Measurements from ENCODE around the gene ITFG1. TPM values are rescaled to one million over a fixed set of nuclear protein-coding genes. Genes with fewer than 3 reads are reported as not detected.

Gene ITFG1
- total RNA-seq, 4 donors from 2014 or later, result 36.3 to 67.6 (median 56.1) TPM

- Histone ChIP-seq H3K27me3 (no peaks in the 10 kb centered on the region), H3K36me3 (peaks cover 0 to 5% (median 0%) of the 10 kb centered on the region in 3 donors), H3K4me1 (no peaks in the 10 kb centered on the region), H3K27ac (no peak overlapping the region), H3K9me3 (no peaks in the 10 kb centered on the region), H3K4me3 (no peak overlapping the region)
- TF ChIP-seq CTCF (IDR thresholded peaks at IDR 0.05) (no peak), POLR2A (IDR thresholded peaks at IDR 0.05) (no peak)
- no peak for DNase-seq
These were observed 44.0 kb downstream of the ITFG1 start for GRCh38 chr16:47416869-47417268.

GRCh38 chr16:47413041-47413440 is 47.8 kb downstream of the ITFG1 start:
- Histone ChIP-seq H3K9me3 (no peaks in the 10 kb centered on the region), H3K27ac (no peak overlapping the region), H3K4me3 (no peak overlapping the region), H3K27me3 (no peaks in the 10 kb centered on the region), H3K36me3 (no peaks in the 10 kb centered on the region), H3K4me1 (no peaks in the 10 kb centered on the region)
- no peak for DNase-seq
- no peak for TF ChIP-seq POLR2A (IDR thresholded peaks at IDR 0.05)
- no peak for TF ChIP-seq CTCF (IDR thresholded peaks at IDR 0.05)

GRCh38 chr16:47408491-47408890 is 52.4 kb downstream of the ITFG1 start:
- no peak for TF ChIP-seq POLR2A (IDR thresholded peaks at IDR 0.05)
- no peak for TF ChIP-seq CTCF (IDR thresholded peaks at IDR 0.05)
- no peaks in the 10 kb centered on the region for H3K36me3 ChIP-seq
- no peak overlapping the region for H3K4me3 ChIP-seq
- no peak for DNase-seq
- no peak overlapping the region for H3K27ac ChIP-seq
- H3K4me1 ChIP-seq, result no peaks in the 10 kb centered on the region
- H3K27me3 ChIP-seq, result no peaks in the 10 kb centered on the region
- H3K9me3 ChIP-seq, result no peaks in the 10 kb centered on the region

GRCh38 chr16:47395733-47396498 is 64.9 kb downstream of the ITFG1 start:
- Histone ChIP-seq H3K36me3 (peaks cover 0 to 11% (median 0%) of the 10 kb centered on the region in 3 donors), H3K4me3 (no peak overlapping the region), H3K9me3 (no peaks in the 10 kb centered on the region), H3K27ac (no peak overlapping the region), H3K27me3 (no peaks in the 10 kb centered on the region), H3K4me1 (no peaks in the 10 kb centered on the region)
- DNase-seq, result no peak
- TF ChIP-seq POLR2A (IDR thresholded peaks at IDR 0.05), result no peak
- TF ChIP-seq CTCF (IDR thresholded peaks at IDR 0.05), result no peak

GRCh38 chr16:47392081-47392480 is 68.8 kb downstream of the ITFG1 start:
- TF ChIP-seq CTCF (IDR thresholded peaks at IDR 0.05), result no peak
- no peak for DNase-seq
- Histone ChIP-seq H3K36me3 (peaks cover 0 to 8% (median 0%) of the 10 kb centered on the region in 3 donors), H3K27ac (no peak overlapping the region), H3K9me3 (no peaks in the 10 kb centered on the region), H3K4me3 (no peak overlapping the region), H3K4me1 (no peaks in the 10 kb centered on the region), H3K27me3 (no peaks in the 10 kb centered on the region)
